ENCODE data around the gene MGAT4A. TPM values are rescaled to one million over a fixed set of nuclear protein-coding genes. Genes with fewer than 3 reads are reported as not detected.
A peak's percentile ranks its signal among the peaks of the same experiment; 100 is the strongest.

MGAT4A gene
- total RNA-seq, 1 donor from 2014 or later = 1.7 TPM

DNA sequence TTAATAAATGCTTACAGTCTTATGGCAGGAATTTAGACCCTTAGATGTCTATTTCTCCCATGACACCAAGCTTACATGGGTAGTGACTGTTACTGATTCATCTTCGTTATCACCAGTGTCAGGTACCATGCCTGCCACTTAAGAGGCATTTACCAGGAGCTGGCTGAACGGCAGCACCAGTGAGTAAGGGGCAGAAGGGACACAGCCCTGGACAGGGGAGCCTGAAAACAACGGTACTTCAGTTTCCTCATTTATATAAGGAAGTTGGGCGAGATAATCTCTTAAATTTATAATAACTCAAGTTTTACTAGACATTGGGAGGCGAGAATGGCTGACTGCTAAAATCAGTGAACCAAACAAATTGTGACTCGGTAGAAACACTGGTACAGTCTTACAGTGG lies 123.8 kb downstream of the MGAT4A start:
- peaks cover 4% of the 10 kb centered on the region for H3K36me3 Mint-ChIP-seq (ENCODE audit: low read depth, unreplicated experiment)
- peaks cover 21% of the 10 kb centered on the region for H4K20me1 ChIP-seq (ENCODE audit: insufficient read depth, low read length)
- no peaks in the 10 kb centered on the region for H3K27me3 Mint-ChIP-seq (ENCODE audit: low read depth, unreplicated experiment)
- peaks cover 10% of the 10 kb centered on the region for H3K36me3 ChIP-seq (ENCODE audit: insufficient read depth, low read length)
- peaks cover 24% of the 10 kb centered on the region for H3K4me1 ChIP-seq (ENCODE audit: insufficient read depth, low read length)
- H3K79me2 ChIP-seq (ENCODE audit: insufficient read depth, low read length) = peaks cover 70% of the 10 kb centered on the region
- H3K9ac ChIP-seq (ENCODE audit: low read length) = peak overlapping the region; percentile 96
- no peak overlapping the region for H2AFZ ChIP-seq (ENCODE audit: low read depth, low read length)
- H3K4me3 Mint-ChIP-seq (ENCODE audit: unreplicated experiment) = peak overlapping the region; percentile 90
- no peak overlapping the region for H3K27ac ChIP-seq (ENCODE audit: low read depth, low read length)
- TF ChIP-seq EZH2 (IDR thresholded peaks at IDR 0.05; ENCODE audit: insufficient read depth, low read length) = no peak
- no peak for TF ChIP-seq CTCF (IDR thresholded peaks at IDR 0.05; ENCODE audit: insufficient read depth, low read depth, low read length)
- H3K9me3 Mint-ChIP-seq (ENCODE audit: unreplicated experiment) = no peaks in the 10 kb centered on the region
- peaks cover 29% of the 10 kb centered on the region for H3K4me1 Mint-ChIP-seq (ENCODE audit: low read depth, unreplicated experiment)
- peak overlapping the region; percentile 1 for H3K27ac Mint-ChIP-seq (ENCODE audit: unreplicated experiment)
- DNase-seq (ENCODE audit: low read depth) = no peak
- H3K4me3 ChIP-seq (ENCODE audit: insufficient read depth, low read depth, low read length) = peak overlapping the region; percentile 92
- H3K9me3 ChIP-seq (ENCODE audit: insufficient read depth, low read depth, low read length) = no peaks in the 10 kb centered on the region
- no peak for FAIRE-seq
- no peaks in the 10 kb centered on the region for H3K27me3 ChIP-seq (ENCODE audit: insufficient read depth, low read length)
- peak overlapping the region; percentile 89 for H3K4me2 ChIP-seq (ENCODE audit: low read length)

DNA sequence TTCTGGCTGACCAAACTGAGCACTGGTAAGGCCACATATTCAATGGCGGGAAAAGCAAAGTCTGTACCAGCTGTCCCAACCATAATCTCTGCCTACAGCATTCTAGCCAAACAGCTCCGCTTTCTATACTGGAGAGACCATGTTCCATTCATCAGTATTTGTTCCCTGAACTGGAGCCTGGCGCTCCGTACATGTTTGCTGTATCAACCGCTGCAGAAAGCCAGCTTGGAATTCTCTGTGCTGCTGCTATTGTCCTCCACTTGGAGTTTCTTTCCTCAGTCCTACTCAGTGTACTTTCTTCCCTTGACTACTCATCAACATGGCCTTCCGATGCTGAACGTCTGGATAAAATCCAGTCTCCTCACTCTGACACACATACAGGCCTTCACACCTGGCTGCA lies 124.5 kb downstream of the MGAT4A start:
- Histone ChIP-seq H4K20me1 (ENCODE audit: insufficient read depth, low read length) (peaks cover 27% of the 10 kb centered on the region), H3K9me3 (ENCODE audit: insufficient read depth, low read depth, low read length) (no peaks in the 10 kb centered on the region), H3K27ac (ENCODE audit: low read depth, low read length) (no peak overlapping the region), H2AFZ (ENCODE audit: low read depth, low read length) (no peak overlapping the region), H3K4me2 (ENCODE audit: low read length) (peak overlapping the region; percentile 89), H3K36me3 (ENCODE audit: insufficient read depth, low read length) (peaks cover 12% of the 10 kb centered on the region), H3K4me1 (ENCODE audit: insufficient read depth, low read length) (peaks cover 24% of the 10 kb centered on the region), H3K27me3 (ENCODE audit: insufficient read depth, low read length) (no peaks in the 10 kb centered on the region), H3K79me2 (ENCODE audit: insufficient read depth, low read length) (peaks cover 68% of the 10 kb centered on the region), H3K4me3 (ENCODE audit: insufficient read depth, low read depth, low read length) (no peak overlapping the region), H3K9ac (ENCODE audit: low read length) (no peak overlapping the region)
- Mint-ChIP-seq H3K9me3 (ENCODE audit: unreplicated experiment) (no peaks in the 10 kb centered on the region), H3K27ac (ENCODE audit: unreplicated experiment) (no peak overlapping the region), H3K36me3 (ENCODE audit: low read depth, unreplicated experiment) (peaks cover 2% of the 10 kb centered on the region), H3K4me3 (ENCODE audit: unreplicated experiment) (peak overlapping the region; percentile 90), H3K4me1 (ENCODE audit: low read depth, unreplicated experiment) (peaks cover 28% of the 10 kb centered on the region), H3K27me3 (ENCODE audit: low read depth, unreplicated experiment) (no peaks in the 10 kb centered on the region)
- DNase-seq (ENCODE audit: low read depth) (no peak), FAIRE-seq (no peak)
- TF ChIP-seq CTCF (IDR thresholded peaks at IDR 0.05; ENCODE audit: insufficient read depth, low read depth, low read length) (no peak), EZH2 (IDR thresholded peaks at IDR 0.05; ENCODE audit: insufficient read depth, low read length) (no peak)

DNA sequence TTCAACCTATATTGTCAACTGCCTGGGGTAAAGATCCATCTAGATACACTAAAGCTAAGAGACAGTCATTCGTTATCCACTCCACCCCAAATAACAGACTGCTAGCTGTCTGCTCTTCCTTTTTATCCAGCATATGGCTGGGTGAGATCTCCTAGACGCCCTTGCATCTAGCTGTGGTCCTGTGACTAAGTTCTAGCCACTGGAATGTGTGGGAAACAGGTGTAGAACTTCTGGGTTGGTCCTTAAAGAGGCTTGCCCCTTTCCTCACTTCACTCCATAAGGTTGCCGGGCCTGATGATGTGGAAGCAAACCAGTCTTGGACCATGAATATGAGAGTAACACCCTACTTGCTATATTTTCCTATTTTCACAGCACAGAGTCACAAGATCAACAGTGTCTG lies 125.9 kb downstream of the MGAT4A start:
- no peak overlapping the region for H3K9ac ChIP-seq (ENCODE audit: low read length)
- H4K20me1 ChIP-seq (ENCODE audit: insufficient read depth, low read length) = peaks cover 28% of the 10 kb centered on the region
- H3K4me1 ChIP-seq (ENCODE audit: insufficient read depth, low read length) = peaks cover 17% of the 10 kb centered on the region
- peaks cover 11% of the 10 kb centered on the region for H3K36me3 ChIP-seq (ENCODE audit: insufficient read depth, low read length)
- no peak for DNase-seq (ENCODE audit: low read depth)
- Mint-ChIP-seq H3K27me3 (ENCODE audit: low read depth, unreplicated experiment) (no peaks in the 10 kb centered on the region), H3K27ac (ENCODE audit: unreplicated experiment) (no peak overlapping the region), H3K36me3 (ENCODE audit: low read depth, unreplicated experiment) (peaks cover 2% of the 10 kb centered on the region), H3K4me3 (ENCODE audit: unreplicated experiment) (no peak overlapping the region), H3K9me3 (ENCODE audit: unreplicated experiment) (no peaks in the 10 kb centered on the region), H3K4me1 (ENCODE audit: low read depth, unreplicated experiment) (peaks cover 15% of the 10 kb centered on the region)
- H3K4me3 ChIP-seq (ENCODE audit: insufficient read depth, low read depth, low read length) = no peak overlapping the region
- H3K4me2 ChIP-seq (ENCODE audit: low read length) = no peak overlapping the region
- H2AFZ ChIP-seq (ENCODE audit: low read depth, low read length) = no peak overlapping the region
- no peaks in the 10 kb centered on the region for H3K9me3 ChIP-seq (ENCODE audit: insufficient read depth, low read depth, low read length)
- H3K27ac ChIP-seq (ENCODE audit: low read depth, low read length) = no peak overlapping the region
- TF ChIP-seq CTCF (IDR thresholded peaks at IDR 0.05; ENCODE audit: insufficient read depth, low read depth, low read length) (no peak), EZH2 (IDR thresholded peaks at IDR 0.05; ENCODE audit: insufficient read depth, low read length) (no peak)
- H3K79me2 ChIP-seq (ENCODE audit: insufficient read depth, low read length) = peaks cover 54% of the 10 kb centered on the region
- no peak for FAIRE-seq
- H3K27me3 ChIP-seq (ENCODE audit: insufficient read depth, low read length) = no peaks in the 10 kb centered on the region

All from astrocyte (in vitro differentiated cells and primary cell).